BJ (cell line): ENCODE results near the gene MYCN. TPM values are rescaled to one million over a fixed set of nuclear protein-coding genes. Genes with fewer than 3 reads are reported as not detected.

Experiments
- CTCF ChIA-PET: fragments of 350-600 bp; formaldehyde crosslinking; extraction: SDS; loops from one replicate; lab custom pipeline; 2021; ENCODE audit warnings: antibody characterized with exemption, inconsistent platforms; lab: Yijun Ruan, JAX
- POLR2A ChIA-PET: fragments of 300-600 bp; sonication (Branson Sonifier 250); formaldehyde crosslinking; extraction: SDS; loops from one replicate; lab custom pipeline; 2021; ENCODE audit warnings: antibody characterized with exemption; lab: Charles Lee
- DNase-seq: peaks from one replicate; pipeline ENCODE4 v3.0.0-alpha.2; 2011; ENCODE audit warnings: low read depth
- H3K27me3 ChIP-seq: 2 replicates; pipeline ENCODE4 v1.6.0; 2011; ENCODE audit warnings: low read length; ENCODE audit not compliant: control insufficient read depth, insufficient read depth
- H3K36me3 ChIP-seq: 2 replicates; pipeline ENCODE4 v1.5.1; 2011; ENCODE audit warnings: low read length; ENCODE audit not compliant: control insufficient read depth, insufficient read depth
- H3K4me3 ChIP-seq: 2 replicates; pipeline ENCODE4 v1.5.1; 2011; ENCODE audit warnings: low read depth, mild to moderate bottlenecking, control low read depth, low read length
- CTCF ChIP-seq: IDR thresholded peaks from 2 replicates; pipeline ENCODE4 v1.5.1; 2011; ENCODE audit warnings: low read depth, mild to moderate bottlenecking, control low read depth, inconsistent platforms, low read length, moderate library complexity; ENCODE audit not compliant: insufficient read depth
- polyA plus RNA-seq: library from polyadenylated mRNA; depleted of rRNA; stranded (reverse); fragments of >200 nt; gene quantifications from 2 replicates; pipeline ENCODE4 v1.2.3, GENCODE V29; 2011

The MYCN gene
- polyA plus RNA-seq, 1 experiment: not detected

- H3K4me3 ChIP-seq: no peak overlapping the region
- CTCF ChIA-PET: no interaction called here
- no peak for TF ChIP-seq CTCF
- no peak for DNase-seq
- H3K36me3 ChIP-seq: no peaks in the 10 kb centered on the region
- POLR2A ChIA-PET: no interaction called here
- no peaks in the 10 kb centered on the region for H3K27me3 ChIP-seq
These were observed 48.4 kb downstream of the MYCN start for GRCh38 chr2:15988733-15989132.

GRCh38 chr2:15989559-15989958 lies 49.2 kb downstream of the MYCN start:
- Histone ChIP-seq H3K27me3 (no peaks in the 10 kb centered on the region), H3K4me3 (no peak overlapping the region), H3K36me3 (no peaks in the 10 kb centered on the region)
- TF ChIP-seq CTCF: no peak
- ChIA-PET CTCF (no interaction called here), POLR2A (no interaction called here)
- no peak for DNase-seq

GRCh38 chr2:15990151-15991101 lies 50.1 kb downstream of the MYCN start:
- ChIA-PET POLR2A (no interaction called here), CTCF (no interaction called here)
- DNase-seq: no peak
- Histone ChIP-seq H3K4me3 (no peak overlapping the region), H3K27me3 (no peaks in the 10 kb centered on the region), H3K36me3 (no peaks in the 10 kb centered on the region)
- TF ChIP-seq CTCF: no peak

GRCh38 chr2:15991231-15991630 lies 50.9 kb downstream of the MYCN start:
- TF ChIP-seq CTCF: no peak

GRCh38 chr2:15992457-15993231 lies 52.3 kb downstream of the MYCN start:
- ChIA-PET POLR2A (no interaction called here), CTCF (no interaction called here)
- DNase-seq: no peak
- TF ChIP-seq CTCF: no peak
- H3K36me3 ChIP-seq: no peaks in the 10 kb centered on the region
- H3K4me3 ChIP-seq: no peak overlapping the region
- no peaks in the 10 kb centered on the region for H3K27me3 ChIP-seq

More at GRCh38 chr2:15991231-15991630, 50.9 kb downstream of the MYCN start:
- Histone ChIP-seq H3K36me3 (no peaks in the 10 kb centered on the region), H3K27me3 (no peaks in the 10 kb centered on the region), H3K4me3 (no peak overlapping the region)
- DNase-seq: no peak
- CTCF ChIA-PET: no interaction called here
- POLR2A ChIA-PET: no interaction called here
